Large intestine (tissue), 3 donors: Measurements from ENCODE around the gene SCNN1B. TPM values are rescaled to one million over a fixed set of nuclear protein-coding genes. Genes with fewer than 3 reads are reported as not detected.

Source experiments
- DNase-seq, 2 donors: peaks; one replicate each; pipeline versions ENCODE4 v3.0.0 to v3.0.0-alpha.2; 2013
- H3K27ac ChIP-seq: one replicate; pipeline ENCODE4 v1.5.1; 2013; ENCODE audit warnings: low read length
- H3K27me3 ChIP-seq: 2 replicates; pipeline ENCODE4 v1.6.1; 2013; ENCODE audit warnings: low read length; ENCODE audit not compliant: control insufficient read depth, insufficient read depth
- H3K36me3 ChIP-seq: 2 replicates; pipeline ENCODE4 v1.6.1; 2013; ENCODE audit warnings: low read length; ENCODE audit not compliant: control insufficient read depth, insufficient read depth
- H3K4me1 ChIP-seq: one replicate; pipeline ENCODE4 v1.6.1; 2013; ENCODE audit warnings: low read length; ENCODE audit not compliant: control insufficient read depth, insufficient read depth
- H3K4me3 ChIP-seq: one replicate; pipeline ENCODE4 v1.5.1; 2013; ENCODE audit warnings: low read length
- H3K9me3 ChIP-seq: one replicate; pipeline ENCODE4 v1.6.1; 2013; ENCODE audit warnings: mild to moderate bottlenecking, low read depth, low read length, moderate library complexity; ENCODE audit not compliant: control insufficient read depth
- WGBS: methylation state at CpG from one replicate; pipeline ENCODE4 v1.1.5; 2013; ENCODE audit warnings: low lambda C conversion rate; ENCODE audit not compliant: insufficient coverage; 5-methylcytosine and 5-hydroxymethylcytosine counted together
- polyA plus RNA-seq: library from polyadenylated mRNA; unstranded; fragments of 120-200 nt; gene quantifications from one replicate; pipeline ENCODE4 v1.2.1, GENCODE V29; 2013

The SCNN1B gene
- polyA plus RNA-seq, 1 donor = 0.13 TPM

DNA sequence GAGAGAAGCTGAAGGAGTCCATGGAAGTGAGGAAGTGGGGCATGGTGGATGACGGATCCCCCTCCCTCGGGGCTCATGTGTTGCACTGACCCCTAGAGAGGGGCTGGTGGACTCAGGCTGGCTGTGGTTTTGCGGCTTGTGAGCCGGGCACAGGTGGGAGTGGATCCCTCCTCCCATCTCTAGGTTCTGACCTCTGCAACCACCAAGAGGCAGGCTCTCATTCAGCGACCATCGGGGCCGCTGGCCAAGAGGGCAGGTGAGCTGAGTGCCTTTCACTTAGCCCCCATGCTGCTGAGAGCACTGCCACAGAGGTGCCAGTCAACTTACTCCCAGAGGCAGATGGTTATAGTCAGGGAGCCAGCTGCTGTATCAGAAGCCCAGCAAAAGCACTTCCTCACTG, 67.3 kb downstream of the SCNN1B start:
- Histone ChIP-seq H3K27ac (no peak overlapping the region), H3K4me1 (no peaks in the 10 kb centered on the region), H3K4me3 (no peak overlapping the region), H3K9me3 (no peaks in the 10 kb centered on the region), H3K36me3 (no peaks in the 10 kb centered on the region), H3K27me3 (no peaks in the 10 kb centered on the region)
- no peak for DNase-seq
- WGBS = no CpG with 5 or more reads among the region's 7 CpGs

- Histone ChIP-seq H3K27me3 (no peaks in the 10 kb centered on the region), H3K9me3 (no peaks in the 10 kb centered on the region), H3K36me3 (no peaks in the 10 kb centered on the region), H3K4me1 (no peaks in the 10 kb centered on the region), H3K4me3 (no peak overlapping the region), H3K27ac (no peak overlapping the region)
- DNase-seq = no peak
- WGBS = no CpG with 5 or more reads among the region's 9 CpGs
Measured at GRCh38 chr16:23371368-23371767, 69.3 kb downstream of the SCNN1B start.

DNA sequence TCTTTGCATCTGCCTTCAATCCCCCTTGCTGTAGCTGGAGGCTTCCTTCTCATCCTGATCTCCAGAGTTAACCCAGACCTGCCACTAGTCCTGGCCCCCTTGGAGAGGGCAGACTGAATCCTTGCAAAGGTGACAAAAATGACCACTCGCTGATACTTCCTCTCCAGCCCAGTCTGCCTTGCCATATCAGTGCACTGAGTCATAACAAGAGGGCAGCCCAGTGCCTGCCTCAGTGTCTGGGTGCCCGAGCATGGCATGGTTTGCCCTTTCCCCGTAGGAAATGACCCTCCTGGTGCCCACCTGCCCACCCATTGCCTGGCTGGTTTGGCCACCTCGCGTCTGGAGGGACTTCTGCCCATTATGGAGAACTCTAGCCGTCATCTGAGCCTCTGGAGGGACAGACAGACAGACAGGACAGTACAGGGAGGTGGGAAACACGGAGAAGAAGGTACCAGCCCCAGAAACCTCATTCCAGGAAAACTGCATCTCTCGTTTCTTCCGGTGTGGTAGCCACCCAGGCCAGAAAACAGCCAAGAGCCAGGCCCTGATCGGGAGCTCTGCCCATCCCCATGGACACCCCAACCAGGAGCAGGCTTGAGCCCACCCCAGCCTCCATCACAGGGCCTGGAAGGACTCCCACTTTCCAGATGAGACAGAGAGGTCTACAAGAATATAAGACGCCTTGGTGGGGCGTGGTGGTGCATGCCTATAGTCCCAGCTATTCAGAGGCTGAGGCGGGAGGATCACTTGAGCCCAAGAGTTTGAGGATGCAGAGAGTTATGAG, 71.5 kb downstream of the SCNN1B start:
- Histone ChIP-seq H3K4me3 (no peak overlapping the region), H3K4me1 (no peaks in the 10 kb centered on the region)
- WGBS = no CpG with 5 or more reads among the region's 13 CpGs

GRCh38 chr16:23374721-23375510, 72.8 kb downstream of the SCNN1B start:
- Histone ChIP-seq H3K9me3 (no peaks in the 10 kb centered on the region), H3K27me3 (no peaks in the 10 kb centered on the region), H3K36me3 (no peaks in the 10 kb centered on the region), H3K4me3 (no peak overlapping the region), H3K4me1 (no peaks in the 10 kb centered on the region), H3K27ac (no peak overlapping the region)
- DNase-seq = no peak
- WGBS = no CpG with 5 or more reads among the region's 17 CpGs

More for the DNA sequence above, 71.5 kb downstream of the SCNN1B start:
- Histone ChIP-seq H3K27ac (no peak overlapping the region), H3K27me3 (no peaks in the 10 kb centered on the region), H3K36me3 (no peaks in the 10 kb centered on the region), H3K9me3 (no peaks in the 10 kb centered on the region)
- no peak for DNase-seq

DNA sequence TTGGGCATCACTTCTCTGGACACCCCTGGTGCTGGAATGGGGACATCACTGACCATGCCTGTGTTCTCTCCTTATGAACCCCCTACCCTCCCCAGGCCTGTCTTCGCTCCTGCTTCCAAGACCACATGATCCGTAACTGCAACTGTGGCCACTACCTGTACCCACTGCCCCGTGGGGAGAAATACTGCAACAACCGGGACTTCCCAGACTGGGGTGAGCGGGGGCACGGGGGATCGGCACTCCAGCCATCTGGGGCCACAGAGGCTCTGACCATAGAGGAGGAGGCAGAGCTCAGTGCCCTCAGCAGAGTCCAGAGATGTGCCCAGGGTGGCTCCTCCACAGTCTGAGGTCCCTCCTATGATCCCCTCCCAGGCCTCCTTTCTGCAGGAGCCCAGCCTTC, 73.5 kb downstream of the SCNN1B start:
- Histone ChIP-seq H3K9me3 (no peaks in the 10 kb centered on the region), H3K4me1 (no peaks in the 10 kb centered on the region), H3K27me3 (no peaks in the 10 kb centered on the region), H3K4me3 (no peak overlapping the region), H3K27ac (no peak overlapping the region), H3K36me3 (no peaks in the 10 kb centered on the region)
- WGBS = no CpG with 5 or more reads among the region's 7 CpGs
- no peak for DNase-seq

DNA sequence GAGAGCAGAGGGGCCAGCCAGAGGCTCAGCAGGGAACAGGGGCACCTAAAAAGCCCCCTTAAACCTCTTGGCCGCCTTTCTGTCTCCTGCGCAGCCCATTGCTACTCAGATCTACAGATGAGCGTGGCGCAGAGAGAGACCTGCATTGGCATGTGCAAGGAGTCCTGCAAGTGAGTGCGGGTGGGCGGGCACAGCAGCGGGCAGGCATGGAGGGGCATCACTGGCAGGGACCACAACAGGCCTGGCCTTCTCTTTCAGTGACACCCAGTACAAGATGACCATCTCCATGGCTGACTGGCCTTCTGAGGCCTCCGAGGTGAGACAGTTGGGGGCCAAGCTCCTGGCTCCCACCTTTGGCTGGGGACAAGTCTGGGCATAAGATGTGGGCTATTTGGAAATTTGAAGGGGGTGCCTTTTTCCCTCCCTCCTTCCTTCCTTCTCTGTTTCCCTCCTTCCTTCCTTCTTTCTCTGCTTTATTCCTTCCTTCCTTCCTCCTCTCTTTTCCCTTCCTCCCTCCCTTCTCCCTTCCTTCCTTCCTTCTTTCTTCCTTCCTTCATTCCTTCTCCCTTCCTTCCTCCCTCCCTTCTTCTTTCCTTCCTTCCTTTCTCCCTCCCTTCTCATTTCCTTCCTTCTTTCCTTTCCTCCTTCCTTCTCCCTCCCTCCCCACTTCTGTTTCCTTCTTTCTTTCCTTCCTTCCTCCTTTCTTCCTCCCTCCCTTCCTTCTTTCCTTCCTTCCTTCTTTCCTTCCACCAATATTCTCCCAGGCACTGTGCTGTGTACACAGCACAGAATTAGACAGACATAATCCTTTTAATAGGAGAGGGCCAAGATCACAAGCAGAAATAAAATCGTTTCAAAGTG, 75.2 kb downstream of the SCNN1B start:
- DNase-seq = no peak
- H3K9me3 ChIP-seq = no peaks in the 10 kb centered on the region
- no peak overlapping the region for H3K4me3 ChIP-seq
- no peaks in the 10 kb centered on the region for H3K27me3 ChIP-seq
- no peaks in the 10 kb centered on the region for H3K36me3 ChIP-seq
- WGBS = 83% methylated on average over 1 of the region's 9 CpGs
- no peak overlapping the region for H3K27ac ChIP-seq
- no peaks in the 10 kb centered on the region for H3K4me1 ChIP-seq

- DNase-seq = no peak
- no peaks in the 10 kb centered on the region for H3K9me3 ChIP-seq
- WGBS = no CpG with 5 or more reads among the region's 8 CpGs
- no peaks in the 10 kb centered on the region for H3K27me3 ChIP-seq
- H3K36me3 ChIP-seq = no peaks in the 10 kb centered on the region
- no peaks in the 10 kb centered on the region for H3K4me1 ChIP-seq
- no peak overlapping the region for H3K27ac ChIP-seq
- no peak overlapping the region for H3K4me3 ChIP-seq
Measured at GRCh38 chr16:23378256-23378655, 76.2 kb downstream of the SCNN1B start.

DNA sequence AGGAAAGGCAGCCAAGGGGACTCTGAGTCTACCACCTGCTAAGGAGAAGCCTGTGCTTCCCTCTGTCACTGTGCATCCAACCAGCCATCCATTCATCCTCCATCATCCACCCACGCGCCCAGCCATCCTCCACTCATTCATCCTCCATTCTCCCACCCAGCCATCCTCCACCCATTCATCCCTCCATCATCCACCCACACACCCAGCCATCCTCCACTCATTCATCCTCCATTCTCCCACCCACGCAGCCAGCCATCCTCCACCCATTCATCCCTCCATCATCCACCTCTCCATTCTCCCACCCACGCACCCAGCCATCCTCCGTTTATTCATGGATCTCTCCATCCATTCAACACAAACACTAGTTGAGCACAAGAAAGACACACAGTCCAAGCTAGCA, 76.8 kb downstream of the SCNN1B start:
- H3K27ac ChIP-seq = no peak overlapping the region
- DNase-seq = no peak
- WGBS = 88% methylated on average over 1 of the region's 5 CpGs
- no peaks in the 10 kb centered on the region for H3K36me3 ChIP-seq
- no peaks in the 10 kb centered on the region for H3K4me1 ChIP-seq
- H3K4me3 ChIP-seq = no peak overlapping the region
- H3K9me3 ChIP-seq = no peaks in the 10 kb centered on the region
- no peaks in the 10 kb centered on the region for H3K27me3 ChIP-seq

GRCh38 chr16:23379707-23380106, 77.6 kb downstream of the SCNN1B start:
- H3K4me3 ChIP-seq = no peak overlapping the region
- no CpG with 5 or more reads among the region's 10 CpGs for WGBS
- H3K4me1 ChIP-seq = no peaks in the 10 kb centered on the region
- DNase-seq = no peak
- no peak overlapping the region for H3K27ac ChIP-seq
- H3K27me3 ChIP-seq = no peaks in the 10 kb centered on the region
- H3K9me3 ChIP-seq = no peaks in the 10 kb centered on the region
- H3K36me3 ChIP-seq = no peaks in the 10 kb centered on the region

GRCh38 chr16:23380501-23380951, 78.4 kb downstream of the SCNN1B start:
- H3K4me1 ChIP-seq = no peaks in the 10 kb centered on the region
- no peaks in the 10 kb centered on the region for H3K27me3 ChIP-seq
- no peak overlapping the region for H3K4me3 ChIP-seq
- WGBS = no CpG with 5 or more reads among the region's 20 CpGs
- no peak for DNase-seq
- H3K27ac ChIP-seq = no peak overlapping the region
- H3K9me3 ChIP-seq = no peaks in the 10 kb centered on the region
- no peaks in the 10 kb centered on the region for H3K36me3 ChIP-seq
